Measurements from ENCODE around the gene LOXL1.

LOXL1 gene

GRCh38 chr15:73985101-73985873, 59.0 kb downstream of the LOXL1 start:
- peaks cover 9% of the 10 kb centered on the region for H3K36me3 ChIP-seq (ENCODE audit: insufficient read depth, low read length)
- H3K27me3 ChIP-seq (ENCODE audit: insufficient read depth, low read length, poor library complexity), result no peaks in the 10 kb centered on the region
- peak overlapping the region; percentile 26 for H3K27ac ChIP-seq (ENCODE audit: low read length)
- no peak overlapping the region for H3K9ac ChIP-seq (ENCODE audit: low read depth, low read length)
- no peak for TF ChIP-seq CTCF (IDR thresholded peaks at IDR 0.05; ENCODE audit: borderline replicate concordance, extremely low read depth, low read length, poor library complexity, severe bottlenecking)
- TF ChIP-seq EZH2 (IDR thresholded peaks at IDR 0.05; ENCODE audit: borderline replicate concordance, low read depth, low read length, severe bottlenecking), result no peak
- H3K4me3 ChIP-seq (ENCODE audit: low read depth in 1 of 2, low read length in 2 of 2), result no peak overlapping the region
- peaks cover 10% of the 10 kb centered on the region for H3K4me1 ChIP-seq (ENCODE audit: insufficient read depth, low read length)
- peak; percentile 37 for DNase-seq
- no peaks in the 10 kb centered on the region for H3K79me2 ChIP-seq (ENCODE audit: insufficient read depth, low read length)
- H3K4me2 ChIP-seq (ENCODE audit: insufficient read depth, low read length), result no peak overlapping the region
- no peaks in the 10 kb centered on the region for H4K20me1 ChIP-seq (ENCODE audit: insufficient read depth, low read length)
- H3K9me3 ChIP-seq (ENCODE audit: insufficient read depth, low read length, severe bottlenecking), result no peaks in the 10 kb centered on the region
- H2AFZ ChIP-seq (ENCODE audit: low read depth, low read length), result no peak overlapping the region
- peak; percentile 48; the same call in 1 of the 3 replicates for ATAC-seq (ENCODE audit: insufficient read depth, low read depth)

GRCh38 chr15:73986055-73986775, 60.0 kb downstream of the LOXL1 start:
- no peak overlapping the region for H3K9ac ChIP-seq (ENCODE audit: low read depth, low read length)
- H3K79me2 ChIP-seq (ENCODE audit: insufficient read depth, low read length), result peaks cover 3% of the 10 kb centered on the region; the same call in 1 of the 2 replicates
- no peak overlapping the region for H2AFZ ChIP-seq (ENCODE audit: low read depth, low read length)
- no peak for DNase-seq
- TF ChIP-seq CTCF (IDR thresholded peaks at IDR 0.05; ENCODE audit: borderline replicate concordance, extremely low read depth, low read length, poor library complexity, severe bottlenecking) (no peak), EZH2 (IDR thresholded peaks at IDR 0.05; ENCODE audit: borderline replicate concordance, low read depth, low read length, severe bottlenecking) (no peak)
- H4K20me1 ChIP-seq (ENCODE audit: insufficient read depth, low read length), result no peaks in the 10 kb centered on the region
- no peak for ATAC-seq (ENCODE audit: insufficient read depth, low read depth)
- H3K4me3 ChIP-seq (ENCODE audit: low read depth in 1 of 2, low read length in 2 of 2), result no peak overlapping the region
- H3K27ac ChIP-seq (ENCODE audit: low read length), result no peak overlapping the region
- H3K4me2 ChIP-seq (ENCODE audit: insufficient read depth, low read length), result no peak overlapping the region
- no peaks in the 10 kb centered on the region for H3K9me3 ChIP-seq (ENCODE audit: insufficient read depth, low read length, severe bottlenecking)
- peaks cover 9% of the 10 kb centered on the region for H3K36me3 ChIP-seq (ENCODE audit: insufficient read depth, low read length)
- no peaks in the 10 kb centered on the region for H3K27me3 ChIP-seq (ENCODE audit: insufficient read depth, low read length, poor library complexity)
- peaks cover 20% of the 10 kb centered on the region for H3K4me1 ChIP-seq (ENCODE audit: insufficient read depth, low read length)

DNA sequence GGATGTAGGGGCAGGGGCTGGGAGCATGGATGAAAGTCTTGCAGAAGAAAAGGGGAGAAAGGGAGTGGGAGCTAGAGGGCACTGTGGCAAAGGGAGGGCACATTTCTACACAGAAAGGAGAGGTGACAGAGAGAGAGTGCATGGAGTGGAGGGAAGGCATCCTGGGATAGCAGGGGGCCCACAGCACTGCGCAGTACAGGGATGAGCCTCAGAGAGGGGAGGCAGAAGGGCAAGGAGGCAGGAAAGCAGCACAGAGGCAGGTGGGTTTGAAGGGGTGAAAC, 60.5 kb downstream of the LOXL1 start:
- H3K4me1 ChIP-seq (ENCODE audit: insufficient read depth, low read length), result peaks cover 25% of the 10 kb centered on the region
- no peak overlapping the region for H3K27ac ChIP-seq (ENCODE audit: low read length)
- H3K9me3 ChIP-seq (ENCODE audit: insufficient read depth, low read length, severe bottlenecking), result no peaks in the 10 kb centered on the region
- no peaks in the 10 kb centered on the region for H3K27me3 ChIP-seq (ENCODE audit: insufficient read depth, low read length, poor library complexity)
- no peak overlapping the region for H3K4me2 ChIP-seq (ENCODE audit: insufficient read depth, low read length)
- no peak for DNase-seq
- H4K20me1 ChIP-seq (ENCODE audit: insufficient read depth, low read length), result no peaks in the 10 kb centered on the region
- H3K36me3 ChIP-seq (ENCODE audit: insufficient read depth, low read length), result peaks cover 9% of the 10 kb centered on the region
- TF ChIP-seq EZH2 (IDR thresholded peaks at IDR 0.05; ENCODE audit: borderline replicate concordance, low read depth, low read length, severe bottlenecking) (no peak), CTCF (IDR thresholded peaks at IDR 0.05; ENCODE audit: borderline replicate concordance, extremely low read depth, low read length, poor library complexity, severe bottlenecking) (peak; percentile 7)
- H3K4me3 ChIP-seq (ENCODE audit: low read depth in 1 of 2, low read length in 2 of 2), result no peak overlapping the region
- no peak overlapping the region for H3K9ac ChIP-seq (ENCODE audit: low read depth, low read length)
- ATAC-seq (ENCODE audit: insufficient read depth, low read depth), result no peak
- H3K79me2 ChIP-seq (ENCODE audit: insufficient read depth, low read length), result peaks cover 8% of the 10 kb centered on the region
- no peak overlapping the region for H2AFZ ChIP-seq (ENCODE audit: low read depth, low read length)
